Measurements from ENCODE around the gene AFF2. TPM values are rescaled to one million over a fixed set of nuclear protein-coding genes. Genes with fewer than 3 reads are reported as not detected.

The AFF2 gene
- total RNA-seq, 3 donors from 2014 or later: 0.29 to 0.63 TPM; not detected in 1

- TF ChIP-seq CTCF (IDR thresholded peaks at IDR 0.05): no peak
- no peaks in the 10 kb centered on the region for H3K9me3 ChIP-seq
- H3K36me3 ChIP-seq (ENCODE audit: low read depth): no peaks in the 10 kb centered on the region
- no peak for ATAC-seq
- no peak for DNase-seq
- no peaks in the 10 kb centered on the region for H3K4me1 ChIP-seq (ENCODE audit: low read depth)
- intact Hi-C loops (cut with DNase I, micrococcal nuclease): no loop called here
- H3K4me3 ChIP-seq: no peak overlapping the region
These were observed 223.1 kb downstream of the AFF2 start for GRCh38 chrX:148723551-148723950.

GRCh38 chrX:148728901-148729300 lies 228.5 kb downstream of the AFF2 start:
- TF ChIP-seq CTCF (IDR thresholded peaks at IDR 0.05): no peak

DNA sequence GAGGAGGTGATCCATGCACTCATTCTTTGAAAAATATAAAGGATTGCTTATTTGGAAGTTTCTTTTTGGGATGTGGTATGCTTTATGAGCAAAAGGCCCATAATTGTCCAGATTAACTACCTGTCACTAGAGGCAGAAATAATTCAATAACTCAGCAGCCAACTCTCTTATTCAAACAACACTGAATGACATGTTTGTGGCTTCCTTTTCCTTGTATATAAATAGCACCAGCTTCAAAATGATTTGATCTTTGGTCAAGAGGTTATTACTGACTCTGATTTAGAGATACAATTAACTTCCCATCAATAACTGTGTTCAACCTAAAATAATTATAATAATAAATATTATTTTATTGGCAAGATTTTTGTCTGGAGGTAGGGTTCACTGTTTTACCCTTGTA lies 232.3 kb downstream of the AFF2 start:
- H3K4me3 ChIP-seq: no peak overlapping the region
- intact Hi-C loops (cut with DNase I, micrococcal nuclease): no loop called here

More at GRCh38 chrX:148728901-148729300, 228.5 kb downstream of the AFF2 start:
- Histone ChIP-seq H3K9me3 (no peaks in the 10 kb centered on the region), H3K36me3 (ENCODE audit: low read depth) (no peaks in the 10 kb centered on the region), H3K4me1 (ENCODE audit: low read depth) (no peaks in the 10 kb centered on the region), H3K4me3 (no peak overlapping the region)
- intact Hi-C loops (cut with DNase I, micrococcal nuclease): no loop called here
- ATAC-seq: no peak
- DNase-seq: no peak

DNA sequence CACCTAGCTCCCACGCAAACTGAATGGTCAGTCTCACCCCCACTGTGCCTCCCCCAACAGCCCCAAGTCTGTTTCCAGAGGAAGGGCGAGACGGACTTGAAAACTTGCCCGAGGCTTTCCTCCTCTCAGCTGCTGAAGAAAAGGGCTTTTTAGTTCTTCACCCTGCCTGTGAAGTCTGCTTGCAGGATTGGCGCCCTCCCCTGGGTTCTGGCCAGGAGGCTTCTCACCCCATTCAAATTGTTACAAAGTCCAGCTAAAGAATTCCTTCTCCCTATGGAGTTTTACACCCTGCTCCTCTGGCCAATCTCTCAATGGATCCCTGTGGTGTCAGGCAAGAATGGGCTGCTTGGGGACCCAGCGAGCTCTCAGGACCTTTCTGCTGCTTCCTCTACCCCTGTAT lies 241.0 kb downstream of the AFF2 start:
- H3K4me1 ChIP-seq (ENCODE audit: low read depth): no peaks in the 10 kb centered on the region
- DNase-seq (no peak), ATAC-seq (no peak)
- no peak overlapping the region for H3K4me3 ChIP-seq
- no peaks in the 10 kb centered on the region for H3K36me3 ChIP-seq (ENCODE audit: low read depth)
- no peak for TF ChIP-seq CTCF (IDR thresholded peaks at IDR 0.05)
- no peaks in the 10 kb centered on the region for H3K9me3 ChIP-seq
- intact Hi-C loops (cut with DNase I, micrococcal nuclease): no loop called here

More for the DNA sequence above, 232.3 kb downstream of the AFF2 start:
- ATAC-seq (no peak), DNase-seq (no peak)
- TF ChIP-seq CTCF (IDR thresholded peaks at IDR 0.05): no peak
- no peaks in the 10 kb centered on the region for H3K36me3 ChIP-seq (ENCODE audit: low read depth)
- H3K9me3 ChIP-seq: no peaks in the 10 kb centered on the region
- H3K4me1 ChIP-seq (ENCODE audit: low read depth): no peaks in the 10 kb centered on the region

DNA sequence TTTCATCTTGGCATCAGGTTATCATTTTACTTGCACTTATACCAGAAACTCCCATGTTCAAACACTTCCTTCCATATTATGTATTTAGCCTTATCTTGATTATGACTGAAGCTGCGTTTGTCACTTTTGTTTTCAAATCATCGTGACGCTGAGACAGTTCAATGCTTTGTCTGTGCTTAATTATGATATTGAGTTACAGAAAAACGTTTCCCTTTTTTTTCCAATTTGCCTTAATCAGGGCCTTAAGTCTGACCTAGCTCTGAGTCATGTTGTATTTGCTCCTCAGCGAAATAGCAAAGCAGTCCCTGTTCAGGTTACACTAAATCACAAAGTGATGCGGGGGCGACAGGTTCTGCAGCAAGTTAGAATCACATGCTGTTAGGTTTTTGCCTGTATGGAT lies 254.7 kb downstream of the AFF2 start:
- Histone ChIP-seq H3K4me3 (no peak overlapping the region), H3K4me1 (ENCODE audit: low read depth) (no peaks in the 10 kb centered on the region), H3K36me3 (ENCODE audit: low read depth) (no peaks in the 10 kb centered on the region), H3K9me3 (no peaks in the 10 kb centered on the region)
- intact Hi-C loops (cut with DNase I, micrococcal nuclease): no loop called here
- TF ChIP-seq CTCF (IDR thresholded peaks at IDR 0.05): no peak
- ATAC-seq (no peak), DNase-seq (no peak)

DNA sequence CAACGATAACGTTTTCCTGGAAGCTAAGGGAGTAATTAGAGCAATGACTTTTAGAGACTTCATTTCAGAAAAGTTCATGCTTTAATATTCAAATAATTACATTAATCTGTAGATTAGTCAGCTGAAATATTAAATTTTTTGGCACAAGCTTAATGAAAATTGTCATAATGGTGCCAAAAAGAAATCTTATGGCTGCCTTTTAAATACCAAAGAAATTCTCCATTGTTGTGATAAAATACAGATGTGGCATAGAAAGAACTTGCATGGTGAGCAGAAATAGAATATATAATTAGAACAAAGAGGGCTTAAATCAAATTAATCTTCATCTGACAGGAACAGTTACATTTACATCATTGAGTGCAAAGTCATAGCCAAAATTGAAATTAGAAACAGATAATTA lies 263.5 kb downstream of the AFF2 start:
- H3K36me3 ChIP-seq (ENCODE audit: low read depth): no peaks in the 10 kb centered on the region
- no peak for TF ChIP-seq CTCF (IDR thresholded peaks at IDR 0.05)
- ATAC-seq (no peak), DNase-seq (no peak)
- no peaks in the 10 kb centered on the region for H3K9me3 ChIP-seq
- H3K4me3 ChIP-seq: no peak overlapping the region
- H3K4me1 ChIP-seq (ENCODE audit: low read depth): no peaks in the 10 kb centered on the region
- intact Hi-C loops (cut with DNase I, micrococcal nuclease): no loop called here
